Upper lobe of left lung (tissue), 6 donors: ENCODE results near the gene PACSIN1. TPM values are rescaled to one million over a fixed set of nuclear protein-coding genes. Genes with fewer than 3 reads are reported as not detected.

Experiments
- ATAC-seq, 2 donors: fragments of 200-7000 bp; cut with Tn5 transposase; one replicate each; pipeline ENCODE4 v1.9.1; 2022; ENCODE audit warnings: mild to moderate bottlenecking in 2 of 2, moderate library complexity in 2 of 2; ENCODE audit not compliant: low FRiP score in 2 of 2
- DNase-seq, 2 donors: peaks; one replicate each; pipeline ENCODE4 v3.0.0-alpha.2; 2019 to 2020
- H3K27ac ChIP-seq, 4 donors: fragments of 200-600 bp; sonication (generic); one replicate each; pipeline ENCODE4 v1.5.1; 2016 to 2019
- H3K27me3 ChIP-seq, 4 donors: fragments of 200-600 bp; sonication (generic); one replicate each; pipeline ENCODE4 v1.5.1; 2017 to 2019
- H3K36me3 ChIP-seq, 4 donors: fragments of 200-600 bp; sonication (generic); one replicate each; pipeline ENCODE4 v1.5.1; 2016 to 2019
- H3K4me1 ChIP-seq, 4 donors: fragments of 200-600 bp; sonication (generic); one replicate each; pipeline ENCODE4 v1.5.1; 2018 to 2019
- H3K4me3 ChIP-seq, 4 donors: fragments of 200-600 bp; sonication (generic); one replicate each; pipeline ENCODE4 v1.5.1; 2017 to 2019; ENCODE audit warnings: mild to moderate bottlenecking in 2 of 4, moderate library complexity in 1 of 4
- H3K9me3 ChIP-seq, 4 donors: fragments of 200-600 bp; sonication (generic); one replicate each; pipeline ENCODE4 v1.5.1; 2018 to 2019
- EP300 ChIP-seq, 4 donors: sonication (generic); formaldehyde crosslinking; IDR thresholded peaks; one replicate each; pipeline ENCODE4 v1.5.1; 2017; ENCODE audit warnings: antibody characterized with exemption in 4 of 4, control low read depth in 2 of 4
- POLR2A ChIP-seq, 4 donors: fragments of 450-650 bp; IDR thresholded peaks; one replicate each; pipeline ENCODE4 v1.5.1; 2016 to 2017; ENCODE audit warnings: antibody characterized with exemption in 4 of 4, mild to moderate bottlenecking in 2 of 4
- POLR2AphosphoS5 ChIP-seq, 2 donors: sonication (generic); formaldehyde crosslinking; IDR thresholded peaks; one replicate each; pipeline ENCODE4 v1.5.1; 2017; ENCODE audit warnings: antibody characterized with exemption in 2 of 2
- WGBS, 2 donors: methylation state at CpG; one replicate each; pipeline ENCODE4 v1.1.5; 2017 to 2018; 5-methylcytosine and 5-hydroxymethylcytosine counted together
- total RNA-seq, 6 donors: library from RNA; depleted of rRNA in 4 of 6; stranded (reverse); fragments of >200 nt in 4 of 6; gene quantifications; one replicate each; pipeline versions ENCODE4 v1.1.0 to v1.2.1, GENCODE V29; 2016 to 2021
- TF ChIP-seq, protein P1 (sequence below), 6 experiments: fragments of 450-650 bp in 4 of 6; fragments of 200-600 bp in 2 of 6; sonication (generic) in 2 of 6; IDR thresholded peaks; one replicate each; pipeline ENCODE4 v1.5.1; 2016 to 2019; ENCODE audit warnings: antibody characterized with exemption in 6 of 6
- donor health status: DM: no; HTN: no; CAD: no; lungs with moderate emphysema.
- donor health status: DM: no; HTN: yes; CAD: no; lungs with severe emphysema.

PACSIN1 gene
- total RNA-seq, 6 donors from 2014 or later, result 0.06 to 3.0 (median 0.17) TPM; not detected in 3

DNA sequence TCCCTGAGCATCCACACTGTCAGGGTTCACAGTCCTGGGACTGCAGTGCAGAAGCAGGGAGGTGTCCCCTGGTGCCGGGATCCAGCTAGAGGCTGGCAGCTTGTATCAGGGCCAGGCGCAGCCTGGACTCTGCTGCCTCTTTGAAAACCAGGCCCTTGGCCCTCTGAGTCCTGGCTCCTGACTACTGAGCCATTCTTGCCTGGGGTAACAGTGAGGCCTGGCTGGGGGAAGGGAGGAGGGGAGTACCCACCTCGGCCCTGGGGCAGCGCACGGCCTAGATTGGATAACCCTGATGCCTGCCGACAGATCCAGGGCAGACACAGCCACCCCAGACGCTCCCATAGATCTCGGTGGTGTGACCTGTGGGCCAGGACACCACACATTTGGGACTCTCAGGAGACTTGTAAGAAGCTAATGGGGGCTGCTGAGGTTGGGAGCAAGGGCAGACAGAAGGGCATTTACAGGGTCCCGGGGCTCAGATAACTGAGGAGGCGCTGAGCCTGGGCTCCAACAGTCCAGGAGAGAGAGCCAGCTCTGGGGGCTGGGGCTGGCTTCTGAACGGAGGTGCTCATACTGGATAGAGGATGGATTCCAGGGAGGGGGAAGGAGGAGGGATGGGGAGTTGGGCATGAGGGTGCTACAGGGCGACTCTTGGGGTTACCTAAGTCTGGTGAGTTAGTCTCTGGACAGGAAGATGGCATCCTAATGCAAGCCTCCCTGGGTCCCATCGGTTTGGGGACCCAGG, 59.7 kb downstream of the PACSIN1 start:
- no peak for TF ChIP-seq POLR2A (IDR thresholded peaks at IDR 0.05)
- no peak for TF ChIP-seq EP300 (IDR thresholded peaks at IDR 0.05)
- TF ChIP-seq, protein P1, sequence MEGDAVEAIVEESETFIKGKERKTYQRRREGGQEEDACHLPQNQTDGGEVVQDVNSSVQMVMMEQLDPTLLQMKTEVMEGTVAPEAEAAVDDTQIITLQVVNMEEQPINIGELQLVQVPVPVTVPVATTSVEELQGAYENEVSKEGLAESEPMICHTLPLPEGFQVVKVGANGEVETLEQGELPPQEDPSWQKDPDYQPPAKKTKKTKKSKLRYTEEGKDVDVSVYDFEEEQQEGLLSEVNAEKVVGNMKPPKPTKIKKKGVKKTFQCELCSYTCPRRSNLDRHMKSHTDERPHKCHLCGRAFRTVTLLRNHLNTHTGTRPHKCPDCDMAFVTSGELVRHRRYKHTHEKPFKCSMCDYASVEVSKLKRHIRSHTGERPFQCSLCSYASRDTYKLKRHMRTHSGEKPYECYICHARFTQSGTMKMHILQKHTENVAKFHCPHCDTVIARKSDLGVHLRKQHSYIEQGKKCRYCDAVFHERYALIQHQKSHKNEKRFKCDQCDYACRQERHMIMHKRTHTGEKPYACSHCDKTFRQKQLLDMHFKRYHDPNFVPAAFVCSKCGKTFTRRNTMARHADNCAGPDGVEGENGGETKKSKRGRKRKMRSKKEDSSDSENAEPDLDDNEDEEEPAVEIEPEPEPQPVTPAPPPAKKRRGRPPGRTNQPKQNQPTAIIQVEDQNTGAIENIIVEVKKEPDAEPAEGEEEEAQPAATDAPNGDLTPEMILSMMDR (IDR thresholded peaks at IDR 0.05), result no peak
- no peak for TF ChIP-seq POLR2AphosphoS5 (IDR thresholded peaks at IDR 0.05)
- peak in 1 of 2 donors; percentile 43 for DNase-seq
- ATAC-seq, result no peak

DNA sequence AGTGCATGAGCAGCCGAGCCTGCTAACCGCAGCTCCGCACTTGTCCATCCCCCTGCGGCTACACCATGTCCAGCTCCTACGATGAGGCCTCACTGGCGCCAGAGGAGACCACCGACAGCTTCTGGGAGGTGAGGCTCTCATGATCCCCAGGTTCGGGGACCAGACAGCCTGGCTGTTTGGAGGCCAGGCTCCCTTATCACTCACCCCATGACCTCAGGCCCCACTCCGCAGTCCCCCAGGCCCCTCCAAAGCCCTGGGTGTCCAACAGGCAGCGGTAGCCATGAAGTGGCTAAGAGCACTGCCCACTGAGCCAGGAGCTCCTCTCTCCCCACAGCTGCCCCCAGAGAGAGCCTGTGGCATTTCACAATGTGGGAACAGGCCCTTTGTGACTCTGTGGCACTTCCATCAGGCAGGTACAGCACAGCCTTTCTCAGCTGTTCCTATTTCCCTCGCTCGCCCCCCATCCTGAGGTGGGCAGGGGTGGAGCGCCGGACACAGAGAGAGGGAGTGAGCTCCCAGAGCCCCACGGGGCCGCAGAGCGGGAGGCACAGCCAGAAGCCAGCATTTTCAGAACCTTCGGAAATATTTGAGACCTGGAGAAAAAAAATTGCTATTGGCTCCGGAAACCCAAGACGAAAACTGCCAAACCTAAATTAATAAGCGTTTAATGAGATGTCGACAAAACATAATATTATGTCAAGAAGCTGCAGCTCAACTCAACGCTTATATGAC, 60.5 kb downstream of the PACSIN1 start:
- no peaks in the 10 kb centered on the region for H3K27me3 ChIP-seq
- H3K36me3 ChIP-seq, result no peaks in the 10 kb centered on the region
- DNase-seq (peak in 1 of 2 donors; percentile 51), ATAC-seq (no peak)
- 66 to 84% methylated on average over 16 to 19 of the region's 23 CpGs for WGBS, 2 donors
- peaks cover 3 to 13% (median 7%) of the 10 kb centered on the region in 4 donors for H3K4me1 ChIP-seq
- H3K27ac ChIP-seq, result peak overlapping the region in 2 of 4 donors; percentile 32 to 46
- H3K4me3 ChIP-seq, result peak overlapping the region in 3 of 4 donors; percentile 4 to 33 (median 7)
- H3K9me3 ChIP-seq, result no peaks in the 10 kb centered on the region
- TF ChIP-seq EP300 (IDR thresholded peaks at IDR 0.05) (no peak), POLR2AphosphoS5 (IDR thresholded peaks at IDR 0.05) (no peak), POLR2A (IDR thresholded peaks at IDR 0.05) (no peak)
- TF ChIP-seq, protein P1 (IDR thresholded peaks at IDR 0.05), result no peak

More for the DNA sequence above, 59.7 kb downstream of the PACSIN1 start:
- no peaks in the 10 kb centered on the region for H3K27me3 ChIP-seq
- no peaks in the 10 kb centered on the region for H3K36me3 ChIP-seq
- H3K4me1 ChIP-seq, result peaks cover 3 to 13% (median 7%) of the 10 kb centered on the region in 4 donors
- no peaks in the 10 kb centered on the region for H3K9me3 ChIP-seq
- 91 to 98% methylated on average over 6 to 13 of the region's 13 CpGs for WGBS, 2 donors
- H3K4me3 ChIP-seq, result no peak overlapping the region
- H3K27ac ChIP-seq, result no peak overlapping the region

DNA sequence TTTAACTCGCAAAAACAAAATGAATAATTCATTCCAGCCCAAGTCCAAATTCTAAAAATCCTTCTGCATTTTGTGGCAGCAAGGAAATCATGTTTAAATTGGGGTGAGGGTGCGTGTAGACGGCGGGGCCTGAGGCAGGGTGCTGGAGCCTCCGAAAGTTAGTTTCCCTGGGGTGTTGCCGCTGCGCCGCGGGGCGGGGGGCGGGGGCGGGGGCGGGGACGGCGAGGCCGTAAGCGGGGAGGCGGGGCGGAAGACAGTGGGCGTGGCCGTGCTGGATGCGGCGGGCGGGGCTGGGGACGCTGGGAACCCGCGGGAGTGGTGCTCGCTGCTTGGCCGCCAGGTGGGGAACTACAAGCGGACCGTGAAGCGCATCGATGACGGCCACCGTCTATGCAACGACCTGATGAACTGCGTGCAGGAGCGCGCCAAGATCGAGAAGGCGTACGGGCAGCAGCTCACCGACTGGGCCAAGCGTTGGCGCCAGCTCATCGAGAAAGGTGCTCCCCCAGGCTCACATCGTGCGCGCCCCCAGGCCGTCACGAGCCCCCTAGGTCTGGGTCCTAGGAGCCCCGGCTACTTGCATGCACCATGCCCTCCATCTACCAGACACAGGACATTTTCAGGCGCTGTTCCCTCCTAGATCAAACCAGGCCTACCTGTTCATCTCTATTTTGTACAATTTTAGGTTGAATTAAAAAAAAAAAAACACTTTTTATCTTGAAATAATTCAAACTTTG, 61.3 kb downstream of the PACSIN1 start:
- ATAC-seq, result peak; percentile 92 to 97
- Histone ChIP-seq H3K27ac (peak overlapping the region in 2 of 4 donors; percentile 32 to 46), H3K9me3 (no peaks in the 10 kb centered on the region), H3K4me3 (peak overlapping the region in 3 of 4 donors; percentile 4 to 33 (median 7)), H3K36me3 (no peaks in the 10 kb centered on the region), H3K27me3 (no peaks in the 10 kb centered on the region), H3K4me1 (peaks cover 3 to 13% (median 7%) of the 10 kb centered on the region in 4 donors)
- WGBS, 2 donors, result 8 to 9% methylated on average over 19 to 23 of the region's 53 CpGs
- TF ChIP-seq EP300 (IDR thresholded peaks at IDR 0.05) (no peak), POLR2AphosphoS5 (IDR thresholded peaks at IDR 0.05) (no peak)
- TF ChIP-seq, protein P1 (IDR thresholded peaks at IDR 0.05), result peak; percentile 77 to 94 (median 92)
- DNase-seq, result peak; percentile 98 to 99

DNA sequence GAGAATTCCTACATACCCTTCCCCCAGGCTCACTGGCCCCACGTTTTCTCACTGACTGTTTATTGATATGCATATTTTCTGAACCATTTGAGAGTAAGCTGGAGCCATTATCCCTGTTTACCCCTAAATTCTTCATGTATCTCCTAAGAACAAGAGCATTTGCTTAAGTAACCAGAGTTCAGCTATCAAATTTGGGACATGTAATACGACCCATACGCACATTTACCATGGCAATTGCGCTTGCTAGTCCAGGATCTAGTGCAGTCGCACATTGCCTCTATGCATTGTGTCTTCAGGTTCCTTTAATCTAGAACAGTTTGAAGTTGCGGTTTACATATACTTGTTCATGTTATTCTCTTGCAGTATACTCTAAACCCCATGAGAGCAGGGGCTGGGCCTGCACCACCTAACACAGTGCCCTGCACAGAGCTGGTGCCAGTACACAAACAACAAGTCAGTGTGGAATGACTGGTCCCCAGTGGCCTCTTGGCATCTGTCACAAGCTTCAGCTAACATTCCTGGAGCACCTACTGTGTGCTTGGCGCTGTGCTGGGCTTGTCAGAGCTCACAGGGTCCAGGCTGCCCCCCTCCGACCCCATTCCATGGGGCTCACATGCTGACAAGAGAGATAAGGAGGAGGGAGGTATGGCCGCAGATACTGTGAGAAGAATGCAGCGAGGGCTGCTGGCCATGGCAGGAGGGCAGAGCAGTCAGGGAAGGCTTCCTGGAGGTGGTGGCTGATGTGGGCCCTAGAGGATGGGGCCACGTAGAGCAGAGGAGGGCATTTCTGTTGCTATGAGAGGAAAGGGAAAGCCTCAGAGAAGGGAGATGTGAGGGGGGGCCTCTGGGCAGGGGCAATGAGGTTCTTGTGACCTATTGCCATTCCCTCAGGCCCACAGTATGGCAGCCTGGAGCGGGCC, 62.1 kb downstream of the PACSIN1 start:
- ATAC-seq (no peak), DNase-seq (peak in 1 of 2 donors; percentile 23)
- no peaks in the 10 kb centered on the region for H3K36me3 ChIP-seq
- H3K9me3 ChIP-seq, result no peaks in the 10 kb centered on the region
- H3K27me3 ChIP-seq, result no peaks in the 10 kb centered on the region
- peaks cover 3 to 13% (median 7%) of the 10 kb centered on the region in 4 donors for H3K4me1 ChIP-seq
- WGBS, 2 donors, result 90 to 91% methylated on average over 12 of the region's 12 CpGs
- H3K27ac ChIP-seq, result no peak overlapping the region
- TF ChIP-seq, protein P1 (IDR thresholded peaks at IDR 0.05), result no peak
- TF ChIP-seq EP300 (IDR thresholded peaks at IDR 0.05), result no peak
- TF ChIP-seq POLR2AphosphoS5 (IDR thresholded peaks at IDR 0.05), result no peak
- TF ChIP-seq POLR2A (IDR thresholded peaks at IDR 0.05), result no peak
- H3K4me3 ChIP-seq, result no peak overlapping the region
